ENCODE data around the gene SEMA4F.
"Not testable (repeated sequence)": the region's sequence is repeated elsewhere in the genome, so short reads cannot be mapped to it uniquely, and the experiment has no call there.

The SEMA4F gene, protein sequence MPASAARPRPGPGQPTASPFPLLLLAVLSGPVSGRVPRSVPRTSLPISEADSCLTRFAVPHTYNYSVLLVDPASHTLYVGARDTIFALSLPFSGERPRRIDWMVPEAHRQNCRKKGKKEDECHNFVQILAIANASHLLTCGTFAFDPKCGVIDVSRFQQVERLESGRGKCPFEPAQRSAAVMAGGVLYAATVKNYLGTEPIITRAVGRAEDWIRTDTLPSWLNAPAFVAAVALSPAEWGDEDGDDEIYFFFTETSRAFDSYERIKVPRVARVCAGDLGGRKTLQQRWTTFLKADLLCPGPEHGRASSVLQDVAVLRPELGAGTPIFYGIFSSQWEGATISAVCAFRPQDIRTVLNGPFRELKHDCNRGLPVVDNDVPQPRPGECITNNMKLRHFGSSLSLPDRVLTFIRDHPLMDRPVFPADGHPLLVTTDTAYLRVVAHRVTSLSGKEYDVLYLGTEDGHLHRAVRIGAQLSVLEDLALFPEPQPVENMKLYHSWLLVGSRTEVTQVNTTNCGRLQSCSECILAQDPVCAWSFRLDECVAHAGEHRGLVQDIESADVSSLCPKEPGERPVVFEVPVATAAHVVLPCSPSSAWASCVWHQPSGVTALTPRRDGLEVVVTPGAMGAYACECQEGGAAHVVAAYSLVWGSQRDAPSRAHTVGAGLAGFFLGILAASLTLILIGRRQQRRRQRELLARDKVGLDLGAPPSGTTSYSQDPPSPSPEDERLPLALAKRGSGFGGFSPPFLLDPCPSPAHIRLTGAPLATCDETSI

DNA sequence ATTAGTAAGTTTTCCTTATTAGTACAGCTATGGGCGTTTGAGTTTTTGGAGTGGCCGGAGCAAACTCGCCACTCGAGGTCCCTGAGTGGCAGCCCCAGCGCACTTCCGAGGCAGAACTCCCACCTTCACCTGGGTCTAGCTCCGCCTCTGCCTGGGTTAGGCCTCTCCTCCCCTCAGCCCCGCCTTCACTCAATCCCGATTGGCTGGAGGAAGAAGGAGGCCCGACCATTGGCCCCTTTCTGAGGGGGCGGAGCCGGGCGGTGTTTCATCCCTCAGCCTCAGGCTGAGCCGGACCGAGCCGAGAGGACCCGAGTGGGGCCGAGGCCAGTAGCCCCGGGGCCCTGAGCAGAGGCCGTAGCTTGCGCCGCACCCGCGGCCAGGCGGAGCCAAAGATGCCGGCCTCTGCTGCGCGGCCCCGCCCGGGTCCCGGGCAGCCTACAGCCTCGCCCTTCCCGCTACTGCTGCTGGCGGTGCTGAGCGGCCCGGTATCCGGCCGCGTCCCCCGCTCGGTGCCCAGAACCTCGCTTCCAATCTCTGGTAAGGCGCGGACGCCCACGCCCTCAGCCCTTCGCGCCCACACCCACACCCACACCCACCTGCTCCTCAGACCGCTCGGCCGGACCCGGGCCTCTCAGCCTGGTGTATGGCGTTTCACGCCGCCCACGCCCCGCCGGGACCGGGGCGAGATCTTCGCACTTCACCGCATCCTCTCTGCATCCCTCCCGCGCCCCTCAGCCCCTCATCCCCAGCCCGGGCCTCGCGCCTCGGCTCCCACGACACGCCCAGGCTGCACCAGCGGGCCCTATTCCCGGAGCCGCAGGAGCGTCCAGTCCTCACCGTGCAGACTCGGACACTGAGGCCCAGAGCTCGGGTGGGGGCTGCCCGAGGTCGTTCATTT lies at the start of gene SEMA4F:
TSS of gene SEMA4F (plus strand) at position 263 of the 898 bp plus-strand sequence. CDS start at position 393, 130 bp downstream.
- peak; percentile 95 for FAIRE-seq

DNA sequence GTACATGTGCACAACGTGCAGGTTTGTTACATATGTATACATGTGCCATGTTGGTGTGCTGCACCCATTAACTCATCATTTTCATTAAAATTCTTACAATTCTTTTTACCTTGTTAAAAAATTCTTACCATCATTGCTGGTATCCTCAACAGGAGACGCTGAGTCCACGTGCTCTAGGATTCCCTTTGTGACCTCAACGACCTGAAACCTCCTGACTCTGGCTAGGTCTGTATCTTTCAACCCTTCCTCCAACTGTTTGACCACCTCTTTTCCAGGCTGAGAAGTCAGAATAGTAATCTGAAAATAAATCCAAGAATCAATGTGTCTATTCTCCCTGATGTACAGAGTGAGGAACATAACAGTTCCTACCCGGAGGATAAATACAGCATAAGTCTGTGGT lies 47.1 kb upstream of the SEMA4F start:
- no peak for FAIRE-seq

DNA sequence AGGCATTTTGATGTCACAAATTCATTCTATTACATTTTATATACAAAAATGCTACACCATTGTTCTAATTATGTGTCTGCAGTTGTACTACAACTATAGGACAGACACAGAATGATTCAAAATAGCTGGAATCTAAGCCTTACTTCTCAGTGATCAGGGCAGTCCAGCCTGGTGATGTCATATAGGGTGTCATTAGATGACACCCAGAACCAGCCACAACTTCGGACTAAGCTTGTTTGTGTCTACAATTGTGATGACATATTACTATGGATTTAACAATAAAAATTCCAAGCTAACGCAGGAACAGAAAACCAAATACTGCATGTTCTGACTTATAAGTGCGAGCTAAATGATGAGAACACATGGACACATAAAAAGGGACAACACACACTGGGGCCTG lies 36.9 kb upstream of the SEMA4F start:
- FAIRE-seq = no peak

DNA sequence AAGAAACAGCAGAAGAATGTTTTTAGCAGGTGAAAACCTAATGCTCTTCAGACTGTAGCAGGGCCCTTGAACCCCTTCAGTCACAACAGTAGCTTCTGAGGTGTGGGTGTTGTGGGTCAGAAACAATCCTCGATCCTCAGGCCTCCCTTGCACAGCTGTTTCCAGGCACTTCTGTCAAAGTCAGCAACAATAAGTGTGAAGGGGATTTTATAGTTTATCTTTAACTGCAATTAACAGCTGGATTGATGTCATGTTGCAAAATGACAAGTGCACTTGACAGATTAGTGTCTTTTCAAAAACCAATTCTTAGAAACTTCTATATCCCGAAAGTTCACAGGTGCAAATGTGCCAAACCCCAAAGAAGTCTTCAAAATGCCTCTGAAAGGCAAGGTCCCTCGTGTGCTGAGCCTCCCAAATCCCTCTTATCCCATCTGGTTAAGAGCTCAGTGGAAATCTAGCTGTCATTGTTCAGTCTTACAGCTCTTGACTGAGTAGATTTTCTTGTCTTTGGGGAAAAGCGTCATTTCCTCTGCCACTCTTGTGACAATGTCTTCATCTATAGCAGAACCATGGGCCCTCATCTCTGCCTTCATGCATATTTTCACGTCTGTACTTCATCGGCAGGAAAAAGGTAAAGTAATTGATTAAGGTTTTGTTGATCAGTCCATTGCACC lies 35.5 kb upstream of the SEMA4F start:
- FAIRE-seq = no peak

DNA sequence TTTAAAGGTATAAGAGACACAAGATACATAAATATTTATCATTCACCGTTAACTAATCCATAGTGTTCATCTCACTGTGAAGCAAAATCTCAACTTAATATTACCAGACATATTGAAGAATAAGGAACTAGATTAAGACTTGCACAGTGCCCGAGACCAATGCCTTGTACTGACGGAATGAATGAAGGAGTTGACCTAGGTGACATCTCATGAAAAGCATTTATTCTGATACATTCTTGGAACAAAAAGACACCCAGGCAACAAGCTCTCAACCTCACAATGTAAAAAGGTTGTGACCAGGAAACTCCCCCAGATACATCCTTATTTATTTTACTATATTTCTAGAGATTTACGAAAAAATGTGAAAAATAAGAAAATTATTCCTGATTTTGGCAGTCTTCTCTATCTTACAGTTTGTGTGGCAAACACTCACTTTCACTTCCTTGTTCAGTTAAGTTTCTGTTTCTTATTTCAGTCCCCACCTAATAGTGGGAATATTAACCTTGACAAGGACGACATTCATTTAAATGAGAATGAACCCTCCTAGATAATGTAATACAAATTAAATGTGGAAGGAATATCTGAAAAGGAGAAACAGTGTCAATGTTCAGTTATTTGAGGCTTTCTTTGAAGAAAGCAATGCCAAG lies 34.3 kb upstream of the SEMA4F start:
- FAIRE-seq = no peak

DNA sequence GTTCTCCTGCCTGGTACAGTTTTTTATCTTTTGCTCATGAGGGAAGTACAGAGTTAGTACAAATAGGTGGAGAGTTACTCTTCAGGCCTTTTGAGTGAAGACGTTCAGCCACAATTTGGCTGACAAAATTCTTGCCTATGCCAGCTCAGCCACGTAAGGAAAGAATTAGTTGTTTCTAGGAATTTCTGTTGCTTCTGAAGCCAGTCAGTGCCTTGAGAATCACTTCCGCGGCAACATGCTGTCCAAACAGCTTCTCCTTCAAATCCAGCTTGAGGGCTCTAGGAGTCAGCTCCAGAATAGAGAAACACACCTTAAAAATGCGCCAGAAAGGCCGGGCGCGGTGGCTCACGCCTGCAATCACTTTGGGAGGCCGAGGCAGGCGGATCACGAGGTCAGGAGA lies 33.4 kb upstream of the SEMA4F start:
- no peak for FAIRE-seq

DNA sequence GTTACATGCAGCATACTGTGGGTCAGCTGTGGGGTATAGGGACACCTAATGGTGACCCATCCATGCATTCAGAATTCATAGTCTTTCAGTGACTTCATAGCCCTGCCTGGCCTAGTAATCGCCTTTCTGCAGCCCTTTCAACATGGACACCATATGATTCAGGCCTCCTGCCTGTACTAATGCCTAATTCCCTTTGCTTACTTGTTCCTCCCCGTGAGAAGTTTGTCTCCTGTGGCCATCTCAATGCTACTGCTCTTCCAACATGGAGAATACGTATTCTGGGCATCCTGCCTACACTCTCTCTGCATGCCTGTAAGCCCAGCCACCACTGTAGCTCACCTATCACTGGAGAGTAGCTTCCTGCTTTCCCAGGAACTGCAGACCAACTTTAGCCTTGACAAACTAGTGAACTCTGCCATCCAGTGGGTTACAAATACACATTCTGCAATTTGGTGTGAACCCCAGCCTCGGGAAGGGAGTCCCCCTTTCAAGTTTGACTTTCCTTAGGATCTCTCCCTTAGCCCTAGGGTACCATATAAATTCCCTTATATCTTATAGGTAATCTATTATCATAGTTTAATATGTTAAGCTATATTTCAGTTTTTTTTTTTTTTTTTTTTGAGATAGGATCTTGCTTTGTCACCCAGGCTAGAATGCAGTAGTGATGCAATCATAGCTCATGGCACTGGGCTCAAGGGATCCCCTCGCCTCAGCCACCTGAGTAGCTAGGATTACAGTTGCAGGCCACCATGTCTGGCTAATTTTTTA lies 28.2 kb upstream of the SEMA4F start:
- FAIRE-seq = no peak

DNA sequence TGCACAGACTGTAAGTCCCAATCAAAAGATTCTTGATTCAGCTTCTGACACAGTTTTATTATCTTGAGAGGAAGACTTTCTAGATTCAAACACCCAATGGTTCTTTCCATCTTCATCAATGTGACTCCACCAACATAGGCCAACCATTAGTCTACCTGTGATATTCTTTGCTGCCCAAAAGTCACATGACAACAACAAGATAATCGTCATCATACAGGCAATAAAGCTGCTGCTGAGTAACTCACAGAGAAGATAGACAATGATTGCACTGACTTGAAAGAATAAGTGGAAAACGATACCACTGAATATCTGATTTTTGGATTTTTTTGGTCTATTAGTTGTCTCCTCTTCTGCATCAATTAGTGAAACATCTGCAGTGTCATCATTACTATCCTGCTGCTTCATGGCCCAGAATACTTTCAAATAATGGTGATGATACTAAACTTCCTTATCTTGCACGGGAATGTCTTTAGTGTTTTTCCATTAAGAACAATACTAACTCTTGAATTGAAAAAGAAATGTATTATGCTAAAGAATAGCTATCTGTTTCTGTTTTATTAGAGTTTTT lies 25.4 kb upstream of the SEMA4F start:
- FAIRE-seq = no peak

DNA sequence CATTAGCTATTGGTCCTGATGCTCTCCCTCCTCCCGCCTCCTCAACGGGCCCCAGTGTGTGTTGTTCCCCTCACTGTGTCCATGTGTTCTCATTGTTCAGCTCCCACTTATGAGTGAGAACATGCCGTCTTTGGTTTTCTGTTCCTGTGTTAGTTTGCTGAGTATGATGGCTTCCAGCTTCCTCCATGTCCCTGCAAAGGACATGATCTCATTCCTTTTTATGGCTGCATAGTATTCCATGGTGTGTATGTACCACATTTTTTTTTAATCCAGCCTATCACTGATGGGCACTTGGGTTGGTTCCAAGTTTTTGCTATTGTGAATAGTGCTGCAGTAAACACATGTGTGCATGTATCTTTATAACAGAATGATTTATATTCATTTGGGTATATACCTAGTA lies 23.6 kb upstream of the SEMA4F start:
- FAIRE-seq = not testable (repeated sequence)

DNA sequence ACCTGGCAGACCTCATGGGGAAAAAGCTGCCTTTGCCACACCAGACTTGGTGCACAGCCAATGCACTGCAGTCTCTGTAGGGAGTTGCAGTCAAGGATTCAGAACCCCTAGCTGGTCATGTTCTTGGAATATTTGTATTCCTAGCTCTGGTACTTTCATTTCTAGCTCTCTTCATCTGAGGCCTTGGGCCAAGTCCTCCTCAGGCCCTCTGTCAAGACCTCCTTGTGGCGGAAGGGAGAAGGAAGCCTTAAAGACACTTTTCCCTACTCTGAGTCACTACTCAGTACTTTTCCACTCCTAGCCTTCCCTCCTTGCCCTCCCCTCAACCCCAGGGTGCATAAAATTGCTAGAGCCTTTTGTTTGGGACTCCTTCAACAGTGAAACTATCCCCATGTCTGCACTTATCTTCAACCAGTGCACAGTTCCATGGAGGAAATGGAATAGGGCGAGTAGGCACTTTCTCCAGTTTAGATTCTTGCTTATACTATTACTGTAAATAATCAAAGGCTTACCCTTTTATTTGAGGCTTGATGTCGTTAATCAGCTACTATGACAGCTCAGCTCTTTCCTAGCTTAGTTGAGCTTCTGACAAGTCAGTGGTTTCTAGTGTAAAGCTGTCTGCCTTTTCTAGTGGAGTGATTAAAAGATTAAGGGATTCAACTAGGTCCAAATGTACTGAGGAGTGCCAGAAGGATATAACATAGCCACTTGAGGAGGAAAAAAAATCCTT lies 21.7 kb upstream of the SEMA4F start:
- no peak for FAIRE-seq

DNA sequence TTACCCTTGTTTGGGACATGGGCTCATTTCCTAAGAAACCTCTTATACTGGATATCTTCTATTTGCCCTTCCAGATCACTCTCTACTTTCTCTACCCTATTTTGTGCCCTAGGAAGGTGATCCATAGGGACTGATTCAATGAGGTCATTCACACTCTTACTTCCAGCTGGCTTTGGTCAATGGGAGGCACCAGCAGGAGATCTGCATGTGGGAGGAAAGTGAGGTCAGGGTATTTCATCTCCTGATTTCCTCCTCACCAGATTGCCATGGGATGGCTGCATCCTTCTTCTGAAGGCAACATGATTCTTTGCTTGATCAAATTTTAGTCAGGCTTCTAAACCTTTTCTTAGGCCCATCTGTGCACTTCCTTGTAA lies 21.1 kb upstream of the SEMA4F start:
- FAIRE-seq = no peak

DNA sequence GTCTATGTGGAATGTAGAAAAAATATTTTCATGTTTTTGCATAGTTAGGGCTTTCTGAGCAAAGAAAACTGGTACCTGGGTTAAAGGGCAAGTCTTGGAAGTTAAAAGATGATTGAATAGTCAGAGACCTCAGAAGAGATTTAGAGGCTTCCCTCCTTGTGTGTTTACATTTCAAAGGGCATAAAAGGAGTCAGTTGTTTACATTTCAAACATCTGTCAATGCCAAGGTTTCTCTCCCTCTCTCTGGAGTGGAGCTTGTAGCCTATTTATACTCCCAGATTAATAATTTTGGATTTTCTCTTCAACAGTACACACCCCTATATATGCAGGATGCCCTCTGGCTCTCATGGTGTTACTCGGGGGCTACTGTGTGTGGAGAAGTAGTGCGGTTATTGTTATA lies 14.5 kb upstream of the SEMA4F start:
- no peak for FAIRE-seq

DNA sequence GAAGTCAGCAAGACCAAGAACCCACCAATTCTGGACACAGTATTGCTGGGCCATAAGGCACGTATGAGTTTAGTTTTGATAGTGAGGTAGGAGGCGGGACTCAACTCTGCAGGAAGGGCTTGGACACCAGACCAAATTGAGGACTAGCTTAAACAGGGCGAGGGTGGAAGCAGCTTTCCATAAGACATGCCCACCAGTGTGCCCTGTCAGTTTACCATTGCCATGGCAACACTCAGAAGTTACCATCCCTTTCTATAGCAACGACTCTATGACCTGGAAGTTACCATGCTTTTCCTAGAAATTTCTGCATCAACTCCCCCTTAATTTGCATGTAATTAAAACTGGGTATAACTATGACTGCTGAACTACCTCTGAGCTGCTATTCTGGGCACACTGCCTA lies 8.7 kb upstream of the SEMA4F start:
- FAIRE-seq = no peak

DNA sequence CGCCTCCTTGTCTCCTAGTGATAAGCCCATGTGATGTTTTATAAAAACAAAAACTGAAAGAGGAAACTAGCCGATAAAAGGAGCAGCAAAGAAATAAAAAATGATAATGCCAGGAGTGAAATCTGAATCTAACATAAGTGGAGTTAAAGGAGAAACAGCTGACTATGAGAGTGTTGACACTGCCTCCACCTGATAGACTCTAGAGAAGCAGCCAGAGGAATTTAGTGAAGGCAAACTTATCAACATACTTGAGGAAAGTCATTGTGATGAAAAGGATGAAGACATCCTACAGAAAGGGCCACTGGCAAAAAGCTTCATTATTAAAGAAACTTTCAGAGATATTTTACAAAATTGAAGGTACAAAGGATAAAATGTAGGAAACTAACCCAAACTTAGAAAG lies 7.8 kb upstream of the SEMA4F start:
- FAIRE-seq = no peak

DNA sequence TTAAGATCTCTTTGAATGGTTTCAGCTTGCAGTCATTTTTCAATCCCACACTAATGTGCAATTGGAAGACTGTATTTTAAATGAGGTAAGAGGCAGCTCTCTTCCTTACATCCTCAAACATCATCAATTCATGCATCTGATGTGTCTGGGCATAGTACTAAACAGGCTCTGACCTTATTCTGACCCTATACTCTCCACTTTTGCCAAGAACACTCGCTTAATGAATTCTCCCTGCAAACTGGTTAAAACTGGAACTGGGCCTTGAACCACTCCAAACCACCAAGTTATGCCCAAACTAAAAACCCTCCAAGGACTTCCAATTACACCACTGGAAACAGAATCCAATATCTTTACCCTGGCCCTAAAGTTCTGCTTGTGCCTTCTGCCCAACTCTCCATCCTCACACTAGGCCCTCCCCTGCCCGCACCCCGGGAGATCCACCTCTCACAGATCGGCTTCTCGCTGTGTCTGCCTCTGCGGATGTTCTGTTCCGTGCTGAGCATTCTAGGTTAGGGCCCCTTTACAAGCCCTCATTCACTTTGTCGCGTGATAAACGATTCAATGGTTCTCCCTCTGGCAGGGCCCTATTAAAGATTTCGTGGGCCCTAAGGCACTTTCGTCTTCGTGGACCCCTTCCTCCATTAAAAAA lies 7.1 kb upstream of the SEMA4F start:
- no peak for FAIRE-seq

DNA sequence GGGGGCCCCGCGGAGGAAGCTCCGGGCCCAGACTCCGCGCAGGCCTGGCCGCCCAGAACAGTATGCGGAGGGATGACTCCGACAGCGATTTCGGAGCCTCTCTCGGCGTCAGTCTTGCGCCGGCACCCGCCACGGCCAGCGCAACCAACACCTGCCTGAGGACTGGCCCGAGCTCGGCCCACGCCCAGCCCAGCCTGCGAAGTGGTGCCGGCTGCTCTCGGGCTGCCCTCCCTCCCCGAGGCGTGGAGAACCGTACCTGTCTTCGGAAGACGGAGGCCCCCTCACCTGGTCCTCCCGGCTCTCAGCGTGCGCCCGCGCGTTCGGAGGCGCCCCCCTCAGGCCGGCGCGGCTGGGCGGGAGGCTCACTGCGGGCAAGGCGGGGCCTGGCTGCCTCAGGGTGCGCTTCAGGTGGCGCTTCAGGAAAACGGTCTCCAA lies 6.0 kb upstream of the SEMA4F start, which contains the start of gene M1AP:
TSS of gene M1AP (minus strand) at position 322 of the 435 bp plus-strand sequence. CDS start 8,055 bp downstream, outside the sequence.
- no peak for FAIRE-seq

DNA sequence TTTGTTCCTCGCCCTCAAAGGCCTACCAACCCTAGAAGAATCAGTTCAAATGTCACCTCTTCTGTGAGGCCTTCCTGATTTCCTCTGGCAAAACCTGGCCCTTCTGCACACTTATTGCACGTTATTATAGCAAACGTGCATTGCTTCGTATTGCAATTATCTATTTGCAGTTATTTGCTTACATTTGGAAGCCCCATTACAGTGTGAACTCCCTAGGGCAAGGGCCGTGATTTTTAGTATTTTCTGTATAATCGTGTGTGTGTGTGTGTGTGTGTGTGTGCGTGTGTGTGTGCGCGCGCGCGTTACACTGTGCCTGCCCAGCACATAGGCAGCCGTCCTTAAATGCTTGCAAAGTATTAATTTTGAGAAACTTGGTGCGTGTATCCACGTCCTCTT lies 460 bp upstream of the SEMA4F start:
- FAIRE-seq = no peak

DNA sequence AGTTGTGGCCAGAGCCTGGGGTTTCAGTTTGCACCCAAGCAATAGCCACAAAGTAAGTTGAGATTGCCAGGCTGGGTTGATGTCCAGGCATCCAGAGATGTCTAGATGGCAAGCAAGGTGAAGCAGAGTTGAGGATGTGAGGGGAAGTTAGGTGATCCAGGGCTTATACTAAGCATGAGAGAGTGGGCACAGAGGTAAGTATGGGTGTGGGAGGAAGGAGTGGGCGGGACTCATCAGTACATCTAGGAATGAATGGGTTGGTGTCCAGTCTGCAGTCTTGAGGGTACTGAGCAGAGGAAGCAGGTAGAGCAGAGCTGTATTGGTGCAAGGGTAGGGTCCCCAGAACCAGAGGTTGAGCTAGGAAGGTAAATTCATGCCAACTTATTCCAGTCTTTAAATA lies 1.5 kb downstream of the SEMA4F start:
- no peak for FAIRE-seq

DNA sequence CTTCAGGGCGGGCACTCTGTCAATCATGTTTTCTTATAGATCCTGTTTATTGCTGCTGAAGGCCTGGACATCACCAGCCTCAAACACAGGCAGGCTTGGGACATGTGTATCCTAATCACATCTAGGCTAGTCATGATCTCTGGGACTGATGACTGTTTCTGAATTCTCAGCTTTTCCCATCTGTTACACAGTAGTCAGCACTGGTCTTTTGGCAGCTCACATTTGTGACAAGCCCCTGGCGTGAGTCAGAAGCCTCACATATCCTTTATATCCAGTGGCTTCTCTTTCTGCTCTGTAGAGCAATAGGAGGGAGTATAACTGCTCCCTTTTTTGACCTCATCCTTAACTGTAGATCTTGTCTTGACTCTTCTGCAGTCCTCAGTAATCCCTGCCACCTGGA lies 4.5 kb downstream of the SEMA4F start:
- no peak for FAIRE-seq

DNA sequence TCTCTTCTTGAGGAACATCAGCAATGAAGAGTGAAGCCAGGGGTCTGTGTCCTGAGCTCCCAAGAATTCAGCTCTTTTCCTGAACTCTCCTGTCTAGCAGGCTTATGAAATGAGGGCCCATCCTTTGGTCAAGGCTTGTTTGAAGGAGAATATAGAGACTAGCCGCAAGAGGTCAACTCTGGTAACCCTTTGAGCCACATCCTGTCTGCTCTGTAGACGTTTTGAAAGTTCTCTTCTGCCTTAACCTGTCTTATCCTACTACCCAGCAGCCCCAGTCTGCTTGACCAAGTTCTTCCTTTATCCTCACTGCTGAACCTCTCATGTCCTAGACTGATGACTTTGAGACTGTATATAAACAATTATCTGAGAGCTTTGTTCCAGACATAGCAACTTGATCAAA lies 5.4 kb downstream of the SEMA4F start:
- FAIRE-seq = no peak

Data from G401.6 (cell line).